Gastrocnemius medialis (tissue), 4 donors: ENCODE results near the gene CRACDL.

ENCODE experiments used
- CTCF ChIP-seq, 5 experiments: fragments of 450-650 bp in 3 of 5; fragments of 200-600 bp in 2 of 5; sonication (generic) in 2 of 5; IDR thresholded peaks in 4 of 5; conservative IDR thresholded peaks in 1 of 5; 1 replicate in 4 of 5; 2 replicates in 1 of 5; pipeline ENCODE4 v1.5.1; 2016 to 2019; ENCODE audit warnings: antibody characterized with exemption in 5 of 5, mild to moderate bottlenecking in 3 of 5, moderate library complexity in 3 of 5
- POLR2A ChIP-seq, 2 donors: fragments of 450-650 bp; IDR thresholded peaks; one replicate each; pipeline ENCODE4 v1.6.1; 2017; ENCODE audit warnings: antibody characterized with exemption in 2 of 2, mild to moderate bottlenecking in 2 of 2, moderate library complexity in 2 of 2

DNA sequence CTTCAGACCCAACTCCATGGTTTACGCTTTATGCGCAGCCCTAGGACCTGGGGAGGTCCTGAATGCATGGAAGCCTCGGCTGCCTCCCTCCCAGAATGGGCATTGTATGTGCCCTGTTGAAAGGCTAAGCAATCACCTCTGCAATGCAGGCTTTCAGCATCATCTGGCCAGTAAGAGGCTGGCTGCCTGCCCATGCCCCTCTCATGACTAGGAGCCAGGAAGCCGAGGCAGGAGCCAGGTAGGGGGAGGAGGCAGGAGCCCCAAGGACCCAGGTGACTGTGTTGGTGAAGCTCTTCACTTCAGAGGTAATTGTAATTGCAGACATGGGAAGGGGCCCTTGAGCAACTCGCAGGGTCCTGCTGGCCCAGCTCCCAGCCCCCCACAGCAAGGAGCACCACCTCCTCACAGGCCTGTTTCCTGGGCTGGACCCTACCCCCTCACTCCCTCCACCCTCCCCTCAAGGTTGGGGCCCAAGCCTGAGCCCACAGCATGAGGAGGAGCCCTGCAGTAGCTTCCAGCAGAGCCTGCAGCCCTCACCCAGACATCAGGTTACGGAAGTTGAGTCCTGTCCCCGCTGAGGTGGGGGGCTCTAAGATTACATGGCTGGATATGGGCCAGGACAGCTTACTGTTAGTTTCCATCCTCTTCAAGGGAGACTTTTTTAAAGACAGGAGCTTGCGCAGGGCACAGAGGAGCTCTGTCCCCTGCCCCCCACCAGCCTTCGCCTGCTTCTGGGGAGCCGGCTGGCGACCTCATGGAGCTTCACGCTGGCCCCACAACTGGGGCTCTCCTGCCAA lies 21.9 kb downstream of the CRACDL start:
- TF ChIP-seq CTCF (IDR thresholded peaks at IDR 0.05 in 4 of 5, conservative IDR thresholded peaks at IDR 0.05 in 1 of 5): no peak
- no peak for TF ChIP-seq POLR2A (IDR thresholded peaks at IDR 0.05)
